Subcutaneous adipose tissue (tissue), 4 donors: ENCODE data around the gene KASH5. TPM values are rescaled to one million over a fixed set of nuclear protein-coding genes. Genes with fewer than 3 reads are reported as not detected.

Source experiments
- CTCF ChIP-seq: fragments of 450-650 bp; IDR thresholded peaks from one replicate; pipeline ENCODE4 v1.5.1; 2016; ENCODE audit warnings: low read depth, mild to moderate bottlenecking, control low read depth, antibody characterized with exemption, moderate library complexity
- total RNA-seq, 4 donors: library from RNA; depleted of rRNA; stranded (reverse); fragments of >200 nt; gene quantifications; one replicate each; pipeline ENCODE4 v1.1.0, GENCODE V29; 2016

Gene KASH5
- total RNA-seq, 4 donors from 2014 or later, result not detected

GRCh38 chr19:49461656-49462055 lies 73.6 kb downstream of the KASH5 start:
- TF ChIP-seq CTCF, result no peak

- no peak for TF ChIP-seq CTCF
Observed at GRCh38 chr19:49462492-49462891, 74.4 kb downstream of the KASH5 start.

- no peak for TF ChIP-seq CTCF
Observed at GRCh38 chr19:49463960-49464740, 76.1 kb downstream of the KASH5 start.

GRCh38 chr19:49465371-49465770 lies 77.3 kb downstream of the KASH5 start:
- TF ChIP-seq CTCF, result no peak

Other genes with a start within 250 kb of the KASH5 start
- gene HRC, start 232.9 kb upstream of the KASH5 start, total RNA-seq, result 1 to 10 TPM in 2 of 4 donors, under 1 TPM in 2; 0.49 to 3.8 (median 1.7) TPM
- gene TRPM4, start 230.5 kb upstream of the KASH5 start, total RNA-seq, result 10 to 100 TPM in 3 of 4 donors, 1 to 10 TPM in 1; 6.5 to 25.8 (median 11.8) TPM
- gene SLC6A16, start 63.1 kb upstream of the KASH5 start, total RNA-seq, result 1 to 10 TPM in 3 of 4 donors, under 1 TPM in 1; 0.85 to 6.0 (median 3.1) TPM
- gene CD37, start 52.8 kb upstream of the KASH5 start, total RNA-seq, result 10 to 100 TPM in 3 of 4 donors, 1 to 10 TPM in 1; 8.9 to 87.4 (median 21.1) TPM
- 10 to 100 TPM; 13.8 to 23.5 (median 19.6) TPM for gene TEAD2, start 25.8 kb upstream of the KASH5 start, total RNA-seq
- 1 to 10 TPM in 1 of 4 donors, not detected in 3; 2.6 TPM for gene DKKL1, start 24.4 kb upstream of the KASH5 start, total RNA-seq
- not detected for gene PTH2, start 35.2 kb downstream of the KASH5 start, total RNA-seq
- gene GFY, start 37.1 kb downstream of the KASH5 start, total RNA-seq, result not detected
- 1 to 10 TPM; 1.7 to 3.6 (median 2.8) TPM for gene SLC17A7, start 53.3 kb downstream of the KASH5 start, total RNA-seq
- 10 to 100 TPM; 53.3 to 99.7 (median 83.2) TPM for gene PIH1D1, start 63.6 kb downstream of the KASH5 start, total RNA-seq
- gene ALDH16A1, start 65.0 kb downstream of the KASH5 start, total RNA-seq, result 10 to 100 TPM; 35.4 to 80.4 (median 50.3) TPM
- gene FLT3LG, start 86.0 kb downstream of the KASH5 start, total RNA-seq, result 10 to 100 TPM in 1 of 4 donors, 1 to 10 TPM in 3; 3.2 to 11.5 (median 4.4) TPM
- gene RPL13A, start 99.4 kb downstream of the KASH5 start, total RNA-seq, result 1,000 to 10,000 TPM; 2,421 to 3,217 (median 2,855) TPM
- gene RPS11, start 108.2 kb downstream of the KASH5 start, total RNA-seq, result 1,000 to 10,000 TPM; 3,504 to 5,080 (median 4,743) TPM
- 100 to 1,000 TPM; 208 to 517 (median 336) TPM for gene FCGRT, start 124.4 kb downstream of the KASH5 start, total RNA-seq
- 10 to 100 TPM; 21.4 to 45.1 (median 36.7) TPM for gene RCN3, start 139.8 kb downstream of the KASH5 start, total RNA-seq
- gene NOSIP, start 192.3 kb downstream of the KASH5 start, total RNA-seq, result 10 to 100 TPM; 39.1 to 63.4 (median 49.0) TPM
- under 1 TPM in 2 of 4 donors, not detected in 2; 0.51 to 0.75 TPM for gene PRRG2, start 193.1 kb downstream of the KASH5 start, total RNA-seq
- 10 to 100 TPM in 1 of 4 donors, 1 to 10 TPM in 3; 4.6 to 15.4 (median 6.2) TPM for gene PRR12, start 202.9 kb downstream of the KASH5 start, total RNA-seq